Measurements from ENCODE around the gene TXNDC11. TPM values are rescaled to one million over a fixed set of nuclear protein-coding genes. Genes with fewer than 3 reads are reported as not detected.

Gene TXNDC11
- total RNA-seq, 1 experiment from 2014 or later, result 17.6 TPM

DNA sequence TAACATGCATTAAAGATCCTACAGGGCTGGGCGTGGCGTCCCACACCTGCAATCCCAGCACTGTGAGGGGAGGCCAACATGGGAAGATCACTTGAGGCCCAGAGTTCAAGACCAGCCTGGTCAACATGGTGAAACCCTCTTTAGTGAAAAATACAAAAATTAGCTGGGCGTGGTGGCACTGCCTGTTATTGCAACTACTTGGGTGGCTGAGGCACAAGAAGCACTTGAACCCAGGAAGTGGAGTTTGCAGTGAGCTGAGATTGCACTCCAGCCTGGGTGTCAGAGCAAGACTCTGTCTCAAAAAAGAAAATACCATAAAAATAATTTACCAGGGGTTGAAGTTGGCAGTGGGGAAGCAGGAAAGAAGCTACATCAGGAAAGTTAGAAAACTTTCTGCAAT, 12.9 kb downstream of the TXNDC11 start:
- Histone ChIP-seq H3K9me3 (ENCODE audit: low read depth, low read length, poor library complexity, severe bottlenecking) (no peaks in the 10 kb centered on the region), H3K27ac (ENCODE audit: low read depth, low read length, poor library complexity, severe bottlenecking) (no peak overlapping the region), H3K27me3 (replicated peaks; ENCODE audit: insufficient read depth, low read depth, low read length, poor library complexity) (no peaks in the 10 kb centered on the region), H3K4me1 (ENCODE audit: insufficient read depth, low read length, poor library complexity, severe bottlenecking) (no peaks in the 10 kb centered on the region), H3K36me3 (ENCODE audit: insufficient read depth, low read length, poor library complexity, severe bottlenecking) (peaks cover 58% of the 10 kb centered on the region), H3K4me3 (ENCODE audit: low read depth, low read length, poor library complexity, severe bottlenecking) (no peak overlapping the region)
- POLR2A ChIA-PET (ENCODE audit: low non-redundant PET), result no interaction called here
- BruUV-seq (replicated peaks), result no TSS peak
- CTCF ChIA-PET, result no interaction called here
- no peak for DNase-seq (ENCODE audit: low spot score)
- intact Hi-C loops (cut with micrococcal nuclease; ENCODE audit: unreplicated experiment), result no loop called here
- no peak for TF ChIP-seq EZH2 (IDR thresholded peaks at IDR 0.05; ENCODE audit: borderline replicate concordance, low read depth, low read length, poor library complexity, severe bottlenecking)
- TF ChIP-seq, protein P1, sequence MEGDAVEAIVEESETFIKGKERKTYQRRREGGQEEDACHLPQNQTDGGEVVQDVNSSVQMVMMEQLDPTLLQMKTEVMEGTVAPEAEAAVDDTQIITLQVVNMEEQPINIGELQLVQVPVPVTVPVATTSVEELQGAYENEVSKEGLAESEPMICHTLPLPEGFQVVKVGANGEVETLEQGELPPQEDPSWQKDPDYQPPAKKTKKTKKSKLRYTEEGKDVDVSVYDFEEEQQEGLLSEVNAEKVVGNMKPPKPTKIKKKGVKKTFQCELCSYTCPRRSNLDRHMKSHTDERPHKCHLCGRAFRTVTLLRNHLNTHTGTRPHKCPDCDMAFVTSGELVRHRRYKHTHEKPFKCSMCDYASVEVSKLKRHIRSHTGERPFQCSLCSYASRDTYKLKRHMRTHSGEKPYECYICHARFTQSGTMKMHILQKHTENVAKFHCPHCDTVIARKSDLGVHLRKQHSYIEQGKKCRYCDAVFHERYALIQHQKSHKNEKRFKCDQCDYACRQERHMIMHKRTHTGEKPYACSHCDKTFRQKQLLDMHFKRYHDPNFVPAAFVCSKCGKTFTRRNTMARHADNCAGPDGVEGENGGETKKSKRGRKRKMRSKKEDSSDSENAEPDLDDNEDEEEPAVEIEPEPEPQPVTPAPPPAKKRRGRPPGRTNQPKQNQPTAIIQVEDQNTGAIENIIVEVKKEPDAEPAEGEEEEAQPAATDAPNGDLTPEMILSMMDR (conservative IDR thresholded peaks at IDR 0.05; ENCODE audit: low read depth, low read length), result no peak

DNA sequence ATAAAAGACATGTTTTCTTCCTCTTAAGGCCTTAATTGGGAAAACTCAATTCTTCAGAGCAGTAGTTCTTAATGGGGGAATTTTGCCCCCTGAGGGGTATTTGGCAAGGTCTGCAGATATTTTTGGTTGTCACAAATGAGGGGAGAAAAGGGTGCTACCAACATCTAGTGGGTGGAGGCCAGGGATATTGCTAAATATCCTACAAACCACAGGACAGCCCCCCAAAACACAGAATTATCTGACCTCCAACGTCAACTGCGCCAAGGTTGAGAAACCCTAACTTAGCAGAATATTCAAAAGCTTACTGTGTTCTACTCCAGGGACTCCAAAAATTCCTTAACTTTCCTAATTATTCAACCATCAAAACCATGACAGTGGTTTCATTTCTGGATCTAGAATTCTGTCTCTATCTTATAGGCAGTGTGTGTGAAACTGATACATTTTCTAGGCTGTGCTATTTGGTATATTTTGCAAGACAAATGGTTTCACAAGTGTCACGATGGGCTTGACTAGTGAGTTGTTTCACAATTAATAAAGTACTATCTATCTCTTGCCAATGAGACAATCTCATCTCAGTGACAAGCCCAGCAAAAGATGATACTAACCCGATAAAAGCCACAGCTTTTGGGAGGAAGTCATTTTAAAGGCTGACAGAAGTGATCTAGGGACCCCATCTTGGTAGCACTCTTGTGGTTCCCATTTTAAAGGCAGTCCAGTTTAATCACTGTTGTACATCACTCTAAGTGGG, 14.7 kb downstream of the TXNDC11 start:
- intact Hi-C loops (cut with micrococcal nuclease; ENCODE audit: unreplicated experiment), result no loop called here
- no peak overlapping the region for H3K4me3 ChIP-seq (ENCODE audit: low read depth, low read length, poor library complexity, severe bottlenecking)
- CTCF ChIA-PET, result no interaction called here
- no peak overlapping the region for H3K27ac ChIP-seq (ENCODE audit: low read depth, low read length, poor library complexity, severe bottlenecking)
- POLR2A ChIA-PET (ENCODE audit: low non-redundant PET), result no interaction called here
- H3K36me3 ChIP-seq (ENCODE audit: insufficient read depth, low read length, poor library complexity, severe bottlenecking), result peaks cover 42% of the 10 kb centered on the region
- no peaks in the 10 kb centered on the region for H3K4me1 ChIP-seq (ENCODE audit: insufficient read depth, low read length, poor library complexity, severe bottlenecking)
- BruUV-seq (replicated peaks), result no TSS peak
- H3K27me3 ChIP-seq (replicated peaks; ENCODE audit: insufficient read depth, low read depth, low read length, poor library complexity), result no peaks in the 10 kb centered on the region
- no peak for DNase-seq (ENCODE audit: low spot score)
- H3K9me3 ChIP-seq (ENCODE audit: low read depth, low read length, poor library complexity, severe bottlenecking), result no peaks in the 10 kb centered on the region
- TF ChIP-seq, protein P1 (conservative IDR thresholded peaks at IDR 0.05; ENCODE audit: low read depth, low read length), result no peak
- TF ChIP-seq EZH2 (IDR thresholded peaks at IDR 0.05; ENCODE audit: borderline replicate concordance, low read depth, low read length, poor library complexity, severe bottlenecking), result no peak

DNA sequence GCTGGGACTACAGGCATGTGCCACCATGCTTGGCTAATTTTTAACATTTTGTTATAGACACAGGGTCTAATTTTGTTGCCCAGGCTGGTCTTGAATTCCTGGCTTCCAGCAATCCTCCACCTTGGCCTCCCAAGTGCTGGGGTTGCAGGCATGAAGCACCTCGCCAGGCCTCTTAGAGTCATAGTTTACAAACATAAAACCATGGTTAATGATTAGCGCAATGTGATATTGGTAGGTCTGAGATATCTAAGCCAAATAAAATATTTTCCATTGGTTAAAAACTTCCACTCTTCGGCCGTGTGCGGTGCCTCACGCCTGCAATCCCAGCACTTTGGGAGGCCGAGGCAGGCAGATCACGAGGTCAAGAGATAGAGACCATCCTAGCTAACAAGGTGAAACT, 16.6 kb downstream of the TXNDC11 start:
- POLR2A ChIA-PET (ENCODE audit: low non-redundant PET), result no interaction called here
- BruUV-seq (replicated peaks), result no TSS peak
- Histone ChIP-seq H3K9me3 (ENCODE audit: low read depth, low read length, poor library complexity, severe bottlenecking) (no peaks in the 10 kb centered on the region), H3K27me3 (replicated peaks; ENCODE audit: insufficient read depth, low read depth, low read length, poor library complexity) (no peaks in the 10 kb centered on the region), H3K27ac (ENCODE audit: low read depth, low read length, poor library complexity, severe bottlenecking) (no peak overlapping the region), H3K4me3 (ENCODE audit: low read depth, low read length, poor library complexity, severe bottlenecking) (no peak overlapping the region), H3K4me1 (ENCODE audit: insufficient read depth, low read length, poor library complexity, severe bottlenecking) (no peaks in the 10 kb centered on the region), H3K36me3 (ENCODE audit: insufficient read depth, low read length, poor library complexity, severe bottlenecking) (peaks cover 40% of the 10 kb centered on the region)
- intact Hi-C loops (cut with micrococcal nuclease; ENCODE audit: unreplicated experiment), result no loop called here
- CTCF ChIA-PET, result no interaction called here
- DNase-seq (ENCODE audit: low spot score), result no peak
- TF ChIP-seq, protein P1 (conservative IDR thresholded peaks at IDR 0.05; ENCODE audit: low read depth, low read length), result no peak
- no peak for TF ChIP-seq EZH2 (IDR thresholded peaks at IDR 0.05; ENCODE audit: borderline replicate concordance, low read depth, low read length, poor library complexity, severe bottlenecking)
